GM19238 (cell line): ENCODE data around the gene DBH.

Experiments
- DNase-seq: peaks from one replicate; pipeline ENCODE4 v3.0.0; 2011; ENCODE audit warnings: low spot score; ENCODE audit not compliant: insufficient read length

Gene DBH

DNA sequence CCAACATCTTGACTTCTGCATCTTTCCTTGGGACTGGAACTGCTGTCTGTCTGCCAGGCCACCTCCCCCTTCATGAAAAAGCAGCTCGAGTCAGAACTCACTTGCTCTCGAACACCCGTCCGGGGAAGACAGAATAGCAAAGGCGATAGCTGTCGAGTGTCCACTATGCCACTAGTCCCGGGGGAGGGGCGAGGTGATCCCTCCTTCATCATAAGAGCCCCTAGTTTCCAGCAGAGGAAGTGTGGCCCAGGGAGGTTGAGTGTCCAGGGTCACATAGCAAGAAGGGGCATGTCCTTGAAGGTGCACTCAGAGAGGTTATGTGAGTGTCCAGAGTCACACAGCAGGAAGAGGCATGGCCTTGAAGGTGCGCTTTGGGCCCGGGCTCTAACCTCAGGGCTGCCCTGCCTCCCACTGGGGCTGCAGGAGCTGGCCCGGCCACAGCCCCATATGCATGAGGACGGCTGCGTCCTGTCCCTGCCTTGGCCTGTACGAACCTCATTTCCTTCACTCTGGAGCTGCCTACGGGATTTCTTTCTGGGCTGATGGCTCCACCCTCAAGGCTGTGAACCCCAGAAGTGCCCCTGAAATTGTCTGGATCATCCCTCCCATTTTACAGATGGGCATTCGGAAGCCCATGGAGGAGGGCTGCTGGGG is 6.7 kb downstream of the DBH start:
- DNase-seq: no peak

DNA sequence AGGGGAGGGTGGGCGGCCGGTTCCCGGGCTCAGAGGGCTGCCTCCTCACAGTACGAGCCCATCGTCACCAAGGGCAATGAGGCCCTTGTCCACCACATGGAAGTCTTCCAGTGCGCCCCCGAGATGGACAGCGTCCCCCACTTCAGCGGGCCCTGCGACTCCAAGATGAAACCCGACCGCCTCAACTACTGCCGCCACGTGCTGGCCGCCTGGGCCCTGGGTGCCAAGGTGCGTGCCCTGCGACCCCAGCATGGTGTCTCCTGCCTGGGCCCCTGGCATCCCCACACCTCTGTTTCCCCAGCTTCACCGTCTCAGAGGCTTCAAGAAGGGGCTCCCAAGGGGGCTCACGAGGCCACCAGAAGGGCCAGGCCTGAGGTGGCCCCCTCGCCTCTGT is 7.2 kb downstream of the DBH start:
- no peak for DNase-seq

DNA sequence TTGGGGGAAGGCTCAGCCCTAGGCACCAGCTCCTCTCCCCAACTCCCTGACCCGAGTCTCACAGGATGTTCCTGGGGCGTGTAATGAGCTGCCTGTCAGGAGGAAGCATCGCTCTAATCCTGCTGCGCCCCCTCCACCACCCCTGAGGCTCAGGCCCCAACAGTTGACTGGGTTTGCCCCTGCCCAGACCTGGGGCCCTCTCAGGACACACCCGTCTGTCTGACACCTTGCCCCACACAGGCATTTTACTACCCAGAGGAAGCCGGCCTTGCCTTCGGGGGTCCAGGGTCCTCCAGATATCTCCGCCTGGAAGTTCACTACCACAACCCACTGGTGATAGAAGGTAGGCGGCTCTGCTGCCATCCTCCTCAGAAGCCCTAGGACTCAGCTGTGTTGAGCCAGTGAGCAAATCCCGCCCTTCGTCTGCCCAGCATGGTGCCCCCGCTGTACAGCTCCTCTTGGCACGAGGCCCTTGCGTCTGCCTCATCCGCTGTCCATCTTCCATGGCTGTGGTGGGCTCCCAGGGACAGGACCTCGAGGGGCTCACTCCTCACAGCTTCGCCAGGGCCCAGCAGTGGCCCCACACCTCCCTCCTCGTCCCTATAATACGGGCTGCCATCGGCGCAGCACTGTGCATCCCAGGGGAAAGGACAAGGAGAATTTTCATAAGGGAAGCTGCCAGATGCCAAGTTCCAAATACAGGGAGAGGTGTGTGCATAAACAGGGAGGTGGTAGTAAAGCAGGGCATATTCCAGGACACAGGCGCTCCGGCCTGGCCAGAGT is 8.0 kb downstream of the DBH start:
- no peak for DNase-seq

DNA sequence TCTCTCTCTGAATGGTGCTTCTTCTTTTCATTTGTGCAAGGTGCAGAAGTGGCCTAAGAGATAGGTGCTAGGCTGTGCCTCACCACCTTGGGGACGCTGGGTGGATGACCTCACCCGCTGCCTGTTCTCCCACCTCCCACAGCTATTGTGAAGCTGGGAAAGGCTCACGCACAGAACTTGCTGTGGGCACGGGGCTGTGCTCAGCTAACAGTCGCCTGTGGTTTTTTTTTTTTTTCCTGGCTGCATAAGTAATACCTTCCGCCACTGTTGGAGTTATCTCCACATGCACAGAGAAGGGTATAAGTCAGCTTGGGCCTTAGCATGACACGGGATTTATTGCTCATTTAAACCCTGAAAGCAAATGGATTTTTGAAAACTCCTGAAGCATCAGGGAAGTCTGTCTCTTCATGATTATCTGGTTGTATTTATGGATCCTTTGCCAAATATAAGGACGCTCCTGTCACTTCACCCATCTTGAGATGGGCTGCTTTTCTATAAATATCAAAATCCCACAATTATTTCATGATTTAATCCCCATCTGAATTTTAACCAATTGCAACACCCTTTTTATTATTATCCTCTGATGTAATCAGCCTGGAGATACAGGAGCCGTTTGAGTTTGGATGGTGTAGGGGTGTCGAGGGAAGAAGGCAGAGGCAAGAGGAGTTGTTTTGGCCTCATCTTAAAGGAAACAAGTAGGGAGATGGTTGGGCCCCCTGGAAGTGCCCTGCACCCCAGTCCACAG is 9.0 kb downstream of the DBH start:
- DNase-seq: no peak

DNA sequence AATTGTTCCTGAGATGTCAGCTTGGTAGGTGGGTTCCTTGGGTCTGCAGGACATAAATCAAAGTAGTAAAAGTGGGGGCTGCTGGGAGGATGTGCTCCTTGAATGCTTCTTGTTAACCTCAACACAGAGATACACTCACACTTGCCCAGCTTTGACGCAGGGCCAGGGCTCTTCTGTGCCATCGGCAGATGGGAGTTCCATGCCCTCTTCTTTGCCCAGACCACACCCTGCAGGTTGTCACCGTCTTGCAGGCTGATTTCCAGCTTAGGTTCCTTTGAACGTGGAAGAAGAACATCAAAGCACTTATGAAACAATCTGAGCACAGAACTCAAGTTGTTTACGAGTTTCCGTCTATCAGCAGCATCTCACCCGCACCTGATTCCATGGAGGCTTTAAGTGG is 11.0 kb downstream of the DBH start:
- no peak for DNase-seq

DNA sequence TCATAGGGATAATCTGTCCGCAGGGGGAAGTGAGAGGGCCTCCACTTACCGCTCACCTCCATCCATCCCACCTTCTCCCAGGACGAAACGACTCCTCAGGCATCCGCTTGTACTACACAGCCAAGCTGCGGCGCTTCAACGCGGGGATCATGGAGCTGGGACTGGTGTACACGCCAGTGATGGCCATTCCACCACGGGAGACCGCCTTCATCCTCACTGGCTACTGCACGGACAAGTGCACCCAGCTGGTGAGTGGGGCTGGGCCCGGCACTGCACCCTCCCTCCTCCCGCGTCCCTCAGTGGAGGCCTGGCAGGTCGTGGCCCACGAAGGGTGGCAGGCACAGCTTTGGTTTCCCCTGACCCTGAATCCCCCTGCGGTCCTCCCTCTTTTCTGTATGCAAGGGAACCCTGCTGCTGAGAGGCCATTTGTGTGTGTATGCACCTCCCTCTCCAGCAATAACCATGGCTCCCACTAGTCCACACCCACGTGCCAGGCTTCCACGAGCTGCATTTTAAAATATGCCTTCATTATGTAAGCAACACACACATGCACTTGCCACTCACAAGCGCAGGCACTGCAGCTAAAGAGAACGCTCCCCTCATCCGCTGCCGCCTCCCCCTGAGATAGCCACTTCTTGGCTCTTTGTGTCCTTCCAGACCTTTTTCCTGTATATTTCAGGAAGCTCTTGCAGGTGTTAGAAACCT is 11.8 kb downstream of the DBH start:
- no peak for DNase-seq

DNA sequence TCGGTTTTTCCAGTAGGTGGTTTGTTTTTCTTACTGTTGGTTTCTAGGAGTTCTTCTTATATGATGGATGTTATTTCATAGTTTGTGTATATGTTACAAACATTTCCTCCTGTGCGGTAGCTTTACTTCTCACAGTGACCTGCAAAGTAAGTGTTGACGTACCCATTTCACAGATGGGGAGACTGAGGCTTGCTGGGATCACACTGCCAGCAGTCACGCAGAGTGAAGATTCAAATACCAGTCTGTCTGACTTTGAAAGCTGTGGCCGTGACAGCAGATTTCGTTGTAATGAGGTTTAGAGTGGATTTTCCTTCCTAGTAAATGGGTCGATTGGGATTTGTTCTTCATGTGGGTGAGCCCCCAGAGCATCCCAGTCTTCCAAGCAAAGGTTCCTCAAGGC is 13.0 kb downstream of the DBH start:
- no peak for DNase-seq

DNA sequence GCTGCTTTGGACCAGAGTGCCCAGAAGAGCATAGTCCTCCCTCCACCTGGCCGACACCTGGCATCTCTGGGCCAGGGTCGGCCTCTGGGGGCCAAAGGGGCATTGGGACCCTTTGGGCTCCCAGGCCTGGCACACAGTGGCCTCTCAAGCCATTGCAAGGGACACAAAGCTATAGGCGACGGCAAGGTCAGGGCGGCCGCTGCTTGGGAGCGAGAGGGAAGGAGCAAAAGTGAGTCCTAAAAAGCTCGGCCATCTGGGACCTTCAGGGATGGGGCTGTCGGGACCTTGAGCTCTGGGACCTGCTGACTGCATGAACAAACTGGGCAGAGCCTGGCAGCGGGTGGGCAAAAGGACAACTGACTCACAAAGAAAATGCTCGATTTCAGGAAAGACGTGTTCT is 13.9 kb downstream of the DBH start:
- no peak for DNase-seq

DNA sequence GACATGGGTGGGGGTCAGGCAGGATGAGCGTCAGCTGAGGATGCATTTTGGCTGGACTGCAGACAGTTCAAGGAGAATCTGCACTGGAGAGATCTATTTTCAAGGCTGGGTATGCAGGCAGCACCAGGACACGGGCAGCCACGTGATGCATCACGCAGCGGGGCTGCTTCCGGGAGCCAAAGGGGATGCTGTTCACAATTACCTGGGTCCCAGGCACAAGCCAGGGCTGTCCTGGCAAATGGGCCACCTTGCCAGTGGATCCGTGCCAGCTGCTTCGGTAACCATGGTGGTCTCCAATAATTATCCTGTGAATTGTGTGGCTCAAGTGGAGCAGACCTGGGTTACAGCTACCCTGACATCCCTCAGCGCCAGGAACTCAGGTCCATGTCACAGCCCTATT is 17.5 kb downstream of the DBH start:
- DNase-seq: no peak

DNA sequence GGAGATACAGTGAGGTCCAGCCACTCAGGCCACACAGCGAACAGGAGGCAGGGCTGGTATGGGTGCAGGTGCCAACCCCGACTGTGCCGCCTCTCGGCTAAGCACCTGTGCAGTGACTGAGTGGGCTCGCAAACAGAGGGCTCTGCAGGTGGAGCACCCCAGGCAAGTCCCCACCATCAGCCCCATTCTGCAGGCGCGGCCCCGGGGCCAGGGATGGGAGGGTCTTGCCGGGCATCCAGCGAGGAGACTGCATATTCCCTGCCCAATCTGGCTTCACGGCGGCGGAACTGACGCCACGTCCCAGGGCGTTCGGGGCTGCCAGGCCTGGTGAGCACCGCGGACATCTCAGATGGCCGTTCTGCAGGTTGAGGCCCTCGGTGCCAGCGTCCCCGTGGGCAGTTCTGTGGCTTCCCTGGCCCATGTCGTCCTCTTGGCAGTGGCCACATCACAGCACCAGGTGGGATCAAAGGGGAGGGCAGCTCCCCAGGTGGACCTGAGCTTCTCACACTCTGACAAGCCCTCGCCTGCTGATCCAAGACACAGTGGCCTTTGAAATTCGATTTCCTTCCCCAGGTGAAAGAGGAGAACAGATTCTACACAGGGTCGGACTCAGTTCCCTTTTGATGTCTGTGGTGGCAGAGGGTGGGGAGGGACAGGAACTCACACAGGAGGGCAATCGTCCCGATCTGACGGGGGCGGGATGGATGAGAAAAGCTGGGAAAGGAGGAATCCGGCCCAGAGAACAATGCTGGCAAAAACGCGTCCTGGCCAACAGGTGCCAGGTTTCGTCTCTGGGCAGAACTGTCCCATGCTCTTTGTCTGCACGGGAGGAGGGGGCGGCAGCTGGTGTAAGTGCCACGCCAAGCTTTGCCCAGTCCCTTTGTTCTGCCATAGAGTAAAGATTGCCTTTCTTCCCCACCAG is 18.8 kb downstream of the DBH start:
- no peak for DNase-seq

DNA sequence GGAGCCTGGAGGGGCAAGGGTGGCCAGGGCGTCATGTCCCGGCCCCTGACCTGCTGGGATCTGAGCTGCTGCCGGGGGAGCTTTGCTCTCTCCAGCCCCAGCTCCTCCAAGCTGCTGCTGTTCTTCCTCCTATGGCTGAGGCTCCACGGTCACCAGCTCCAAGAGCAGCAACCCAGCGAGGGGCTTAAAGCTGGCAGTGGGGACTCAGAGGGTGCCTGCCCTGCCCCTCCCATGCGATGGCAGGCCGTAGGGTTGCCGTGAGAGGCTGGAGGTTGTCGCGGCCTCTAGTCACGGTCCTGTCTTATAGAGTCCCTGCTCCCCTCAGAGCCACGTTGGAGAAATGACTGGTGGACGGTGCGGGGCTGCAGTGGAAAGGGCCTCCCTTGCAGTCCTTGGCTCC is 19.5 kb downstream of the DBH start:
- no peak for DNase-seq

DNA sequence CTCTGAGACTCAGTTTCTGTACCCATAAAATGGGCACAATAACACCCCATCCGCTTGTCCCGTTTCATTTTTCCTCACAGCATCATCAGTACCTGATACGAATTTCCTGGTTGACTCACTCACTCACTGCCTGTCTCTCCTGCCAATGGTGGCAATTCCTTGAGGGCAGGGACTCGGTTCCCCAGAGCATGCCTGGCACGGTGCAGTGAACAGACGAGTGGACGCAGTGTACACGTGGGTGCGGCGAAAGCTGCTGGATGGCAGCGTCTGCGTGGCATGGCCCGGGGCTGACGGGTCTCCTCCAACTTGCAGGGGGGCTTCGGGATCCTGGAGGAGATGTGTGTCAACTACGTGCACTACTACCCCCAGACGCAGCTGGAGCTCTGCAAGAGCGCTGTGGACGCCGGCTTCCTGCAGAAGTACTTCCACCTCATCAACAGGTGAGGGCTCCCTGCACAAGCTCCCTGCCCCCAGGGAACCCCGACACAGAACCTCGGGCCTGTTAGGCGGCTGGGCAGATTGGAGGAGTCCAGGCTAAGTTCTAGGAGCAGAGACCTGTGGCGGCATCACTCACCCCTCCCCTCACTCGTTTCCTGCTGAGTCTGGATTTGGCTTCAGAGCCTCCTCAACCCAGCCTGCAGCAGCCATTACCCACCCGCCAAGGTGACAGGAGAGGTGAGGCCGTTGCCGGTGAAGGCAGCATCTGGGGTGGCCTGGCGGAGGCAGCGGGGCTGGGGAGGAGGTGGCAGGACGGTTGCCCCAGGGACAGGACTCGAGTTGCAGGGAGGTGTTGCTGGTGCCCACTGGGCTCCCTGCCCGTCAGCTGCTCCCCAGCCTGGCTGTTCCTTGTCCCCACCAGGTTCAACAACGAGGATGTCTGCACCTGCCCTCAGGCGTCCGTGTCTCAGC is 20.3 kb downstream of the DBH start:
- DNase-seq: no peak

DNA sequence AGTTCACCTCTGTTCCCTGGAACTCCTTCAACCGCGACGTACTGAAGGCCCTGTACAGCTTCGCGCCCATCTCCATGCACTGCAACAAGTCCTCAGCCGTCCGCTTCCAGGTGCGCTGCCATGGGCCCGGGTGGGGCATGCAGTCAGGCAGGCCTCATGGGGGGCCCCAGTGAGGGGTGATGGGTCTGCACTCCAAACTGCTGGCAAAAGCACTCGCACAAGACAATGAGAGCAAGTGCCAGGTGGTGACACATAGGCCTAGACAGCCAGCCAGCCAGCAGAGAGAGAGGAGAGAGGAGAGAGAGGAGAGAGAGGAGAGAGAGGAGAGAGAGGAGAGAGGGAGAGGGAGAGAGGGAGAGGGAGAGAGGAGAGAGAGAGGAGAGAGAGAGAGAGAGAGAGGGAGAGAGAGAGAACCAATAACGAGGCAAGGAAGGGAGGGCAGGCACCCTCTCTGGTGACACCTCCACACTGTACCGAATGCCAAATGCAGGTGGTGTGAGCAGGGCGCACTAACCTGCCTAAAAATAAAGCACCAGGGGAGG is 21.0 kb downstream of the DBH start:
- no peak for DNase-seq

DNA sequence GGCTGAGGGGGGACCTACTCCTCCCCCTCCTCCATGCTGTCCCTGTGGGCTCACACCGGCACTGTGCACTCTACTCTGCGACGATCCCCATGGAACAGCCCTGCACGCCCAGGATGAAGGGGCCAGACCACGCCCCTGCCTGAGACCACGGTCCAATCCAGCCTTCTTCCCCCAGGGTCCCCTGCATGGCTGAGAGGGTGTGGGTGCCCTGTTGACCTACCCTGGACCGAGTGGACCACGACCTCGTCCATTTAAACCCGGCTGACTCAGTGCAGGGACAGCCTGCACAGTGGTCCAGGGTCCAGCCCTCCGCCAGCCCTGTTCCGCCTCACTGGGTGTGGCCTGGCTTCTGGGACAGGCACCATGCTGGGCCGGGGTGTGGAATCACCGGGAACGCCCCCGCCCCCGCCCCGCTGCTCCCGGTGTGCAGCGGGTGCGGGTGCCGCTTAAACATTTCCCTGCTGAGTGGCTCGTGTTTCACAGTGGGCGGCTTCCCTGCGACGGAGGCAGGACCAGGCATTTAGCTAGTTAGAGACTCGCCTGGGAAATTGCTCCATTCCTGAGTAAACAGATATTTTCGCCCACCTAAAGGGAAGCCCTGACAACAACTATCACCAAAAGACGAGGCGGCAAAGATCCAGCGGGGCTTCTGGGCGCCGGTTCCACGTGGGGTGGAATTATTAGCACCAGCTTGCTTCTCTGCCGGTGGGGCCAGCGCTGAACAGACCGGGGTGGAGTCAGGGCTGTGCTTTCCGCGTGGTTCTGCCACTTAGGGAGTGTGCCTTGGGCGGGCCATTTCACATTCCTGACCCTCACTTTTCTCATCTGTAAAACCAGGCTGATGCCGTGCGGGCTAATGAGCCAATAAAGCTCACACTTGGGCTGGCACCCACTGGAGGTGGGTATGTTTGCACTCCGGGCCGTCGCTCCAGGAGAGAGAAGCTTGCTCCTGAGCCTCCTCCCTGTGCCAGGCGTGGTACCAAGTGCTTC is 22.6 kb downstream of the DBH start:
- DNase-seq: no peak

DNA sequence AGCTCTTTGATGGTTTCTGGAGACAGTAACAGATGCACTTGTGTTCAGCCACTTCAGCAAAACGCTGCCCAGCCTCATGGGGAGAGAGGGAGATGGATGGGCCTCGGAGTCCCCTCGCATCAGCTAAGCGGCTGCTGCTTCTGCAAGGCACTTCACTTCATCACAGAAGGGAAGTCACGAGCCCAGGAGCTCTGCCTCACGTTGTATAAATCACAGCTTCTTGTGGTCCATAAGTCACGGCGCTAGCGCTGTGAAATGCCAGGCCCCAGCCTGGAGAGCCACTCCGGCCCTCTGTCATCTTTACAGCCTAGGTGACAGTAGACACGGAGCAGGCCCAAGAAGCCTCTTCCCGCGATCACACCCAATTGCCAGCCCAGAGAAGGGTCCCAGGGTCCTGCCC is 23.4 kb downstream of the DBH start:
- no peak for DNase-seq

DNA sequence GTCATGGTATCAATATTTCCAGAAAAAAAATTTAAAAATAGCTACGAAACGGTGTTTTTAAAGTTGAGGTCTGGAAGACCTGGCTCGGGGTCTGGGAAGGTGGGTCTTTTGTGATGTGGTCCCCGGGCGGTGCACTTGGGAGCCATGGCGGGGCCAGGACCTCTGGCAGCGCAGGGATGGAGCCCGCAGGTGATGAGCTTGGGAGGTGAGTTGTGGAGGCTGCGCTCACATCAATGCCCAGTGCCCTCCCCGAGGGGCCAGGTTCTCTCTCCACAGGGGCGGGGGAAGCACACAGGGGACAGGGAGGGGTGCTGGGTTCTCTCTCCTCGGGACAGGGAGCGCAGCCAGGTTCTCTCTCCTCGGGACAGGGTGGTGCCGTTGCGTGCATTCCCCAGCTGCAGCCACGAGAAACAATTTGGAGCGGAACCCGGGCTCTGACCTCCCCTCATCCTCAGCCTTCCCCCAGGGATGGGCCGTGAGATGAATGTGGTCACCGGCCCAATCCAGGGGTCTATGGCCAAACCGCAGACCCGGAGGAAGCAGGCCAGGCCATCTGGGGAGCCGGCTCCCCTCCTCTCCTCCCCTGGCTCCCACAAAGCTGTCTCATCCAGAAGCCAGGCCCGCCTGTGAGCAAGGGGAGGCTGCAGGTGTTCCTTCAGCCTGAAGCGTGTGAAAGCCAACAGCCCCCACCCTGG is 25.8 kb downstream of the DBH start:
- no peak for DNase-seq

DNA sequence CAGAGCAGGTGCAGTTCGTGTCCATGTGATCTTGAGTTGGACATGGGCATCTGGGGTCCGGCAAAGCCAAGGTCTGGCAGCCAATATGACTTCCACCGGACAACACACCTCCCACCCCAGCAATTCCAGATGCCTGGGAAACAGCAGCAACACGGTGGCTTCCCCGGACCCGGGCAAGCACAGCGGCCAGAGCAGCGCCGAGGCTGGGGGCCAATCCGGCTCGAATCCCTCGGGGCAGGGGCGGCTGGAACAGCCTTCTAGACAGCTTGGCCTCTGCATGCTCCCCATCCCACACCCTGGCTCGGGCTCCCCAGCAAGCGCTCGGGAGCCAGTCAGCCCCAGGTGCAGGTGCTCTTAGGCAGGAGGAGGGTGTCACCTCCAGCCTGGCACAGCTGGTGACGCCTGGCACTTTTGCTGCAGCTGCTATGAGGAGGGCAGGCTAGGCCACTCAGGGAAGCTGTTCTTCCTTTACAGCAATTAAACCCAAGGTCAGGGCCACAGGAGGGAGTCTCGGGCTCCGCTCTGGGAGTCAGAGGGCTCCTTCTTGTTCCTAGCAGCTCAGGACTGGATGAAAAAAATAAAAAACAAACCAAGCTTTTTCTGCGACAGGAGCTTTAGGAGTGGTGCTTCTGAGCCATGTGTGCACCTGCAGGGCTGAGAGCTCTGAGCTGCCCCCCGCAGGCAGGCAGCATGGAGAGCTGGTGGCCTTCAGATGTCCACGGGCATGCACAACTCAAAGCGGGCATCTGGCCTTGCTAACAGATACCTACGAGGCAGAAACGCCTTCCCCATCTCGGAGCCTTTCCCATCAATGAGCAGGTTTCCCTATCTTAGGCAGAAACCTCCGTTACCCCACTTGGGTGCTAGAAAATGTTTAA is 28.2 kb downstream of the DBH start:
- no peak for DNase-seq
